Astrocyte (in vitro differentiated cells and primary cell): ENCODE results near the gene SPAG7. TPM values are rescaled to one million over a fixed set of nuclear protein-coding genes. Genes with fewer than 3 reads are reported as not detected.

Experiments
- DNase-seq: peaks from one replicate; pipeline ENCODE4 v3.0.0-alpha.2; 2010; ENCODE audit warnings: low read depth
- FAIRE-seq: peaks from 2 replicates; lab custom pipeline; 2011; peaks lifted over from hg19 to GRCh38; lab: Jason Lieb, UNC
- H2AFZ ChIP-seq: 2 replicates; pipeline ENCODE4 v1.6.0; 2012; ENCODE audit warnings: low read depth, low read length, inconsistent platforms
- H3K27ac ChIP-seq: 2 replicates; pipeline ENCODE4 v1.5.1; 2011; ENCODE audit warnings: low read depth, low read length, inconsistent platforms
- H3K27me3 ChIP-seq: 2 replicates; pipeline ENCODE4 v1.6.0; 2011; ENCODE audit warnings: low read length, inconsistent platforms; ENCODE audit not compliant: insufficient read depth
- H3K36me3 ChIP-seq: 2 replicates; pipeline ENCODE4 v1.5.1; 2011; ENCODE audit warnings: low read length, inconsistent platforms; ENCODE audit not compliant: insufficient read depth
- H3K4me1 ChIP-seq: 2 replicates; pipeline ENCODE4 v1.5.1; 2011; ENCODE audit warnings: low read length, inconsistent platforms; ENCODE audit not compliant: insufficient read depth
- H3K4me2 ChIP-seq: 2 replicates; pipeline ENCODE4 v1.6.0; 2012; ENCODE audit warnings: low read length, inconsistent platforms
- H3K4me3 ChIP-seq: 2 replicates; pipeline ENCODE4 v1.5.1; 2011; ENCODE audit warnings: low read depth, mild to moderate bottlenecking, low read length, inconsistent platforms; ENCODE audit not compliant: insufficient read depth
- H3K79me2 ChIP-seq: 2 replicates; pipeline ENCODE4 v1.6.0; 2012; ENCODE audit warnings: mild to moderate bottlenecking, low read length, inconsistent platforms; ENCODE audit not compliant: insufficient read depth
- H3K9ac ChIP-seq: 2 replicates; pipeline ENCODE4 v1.6.0; 2012; ENCODE audit warnings: mild to moderate bottlenecking, low read length, inconsistent platforms
- H3K9me3 ChIP-seq: 2 replicates; pipeline ENCODE4 v1.5.1; 2012; ENCODE audit warnings: low read depth, mild to moderate bottlenecking, low read length, inconsistent platforms; ENCODE audit not compliant: insufficient read depth
- H4K20me1 ChIP-seq: 2 replicates; pipeline ENCODE4 v1.6.0; 2012; ENCODE audit warnings: low read length, inconsistent platforms; ENCODE audit not compliant: insufficient read depth
- H3K27ac Mint-ChIP-seq: one replicate; pipeline ENCODE4 v1.8.0; 2021; ENCODE audit warnings: mild to moderate bottlenecking, mixed read lengths; ENCODE audit not compliant: unreplicated experiment
- H3K27me3 Mint-ChIP-seq: one replicate; pipeline ENCODE4 v1.8.0; 2021; ENCODE audit warnings: low read depth, mixed read lengths; ENCODE audit not compliant: unreplicated experiment
- H3K36me3 Mint-ChIP-seq: one replicate; pipeline ENCODE4 v1.8.0; 2021; ENCODE audit warnings: low read depth, mixed read lengths; ENCODE audit not compliant: unreplicated experiment
- H3K4me1 Mint-ChIP-seq: one replicate; pipeline ENCODE4 v1.8.0; 2021; ENCODE audit warnings: low read depth, mixed read lengths; ENCODE audit not compliant: unreplicated experiment
- H3K4me3 Mint-ChIP-seq: one replicate; pipeline ENCODE4 v1.8.0; 2021; ENCODE audit warnings: mild to moderate bottlenecking, moderate library complexity, mixed read lengths; ENCODE audit not compliant: unreplicated experiment
- H3K9me3 Mint-ChIP-seq: one replicate; pipeline ENCODE4 v1.8.0; 2021; ENCODE audit warnings: mild to moderate bottlenecking, mixed read lengths; ENCODE audit not compliant: unreplicated experiment
- CTCF ChIP-seq: IDR thresholded peaks from 2 replicates; pipeline ENCODE4 v1.5.1; 2011; ENCODE audit warnings: low read depth, mild to moderate bottlenecking, inconsistent platforms, low read length, moderate library complexity; ENCODE audit not compliant: insufficient read depth
- EZH2 ChIP-seq: IDR thresholded peaks from 2 replicates; pipeline ENCODE4 v1.6.1; 2012; ENCODE audit warnings: mild to moderate bottlenecking, low read length, inconsistent platforms; ENCODE audit not compliant: insufficient read depth
- total RNA-seq: library from RNA; stranded (reverse); gene quantifications from 2 replicates; pipeline ENCODE4 v1.2.1, GENCODE V29; 2021

Gene SPAG7
- total RNA-seq, 1 donor from 2014 or later = 60.9 TPM

GRCh38 chr17:4998732-4999429, 31.3 kb upstream of the SPAG7 start:
- H3K79me2 ChIP-seq = peaks cover 35% of the 10 kb centered on the region
- no peaks in the 10 kb centered on the region for H3K9me3 ChIP-seq
- peak overlapping the region; percentile 63 for H3K27ac Mint-ChIP-seq
- H3K4me3 Mint-ChIP-seq = peak overlapping the region; percentile 91
- H3K4me3 ChIP-seq = peak overlapping the region; percentile 69
- peaks cover 17% of the 10 kb centered on the region for H3K36me3 Mint-ChIP-seq
- H3K27me3 ChIP-seq = no peaks in the 10 kb centered on the region
- H3K9me3 Mint-ChIP-seq = peaks cover 2% of the 10 kb centered on the region
- peak overlapping the region; percentile 99 for H3K4me2 ChIP-seq
- peaks cover 16% of the 10 kb centered on the region for H3K36me3 ChIP-seq
- H3K4me1 ChIP-seq = peaks cover 24% of the 10 kb centered on the region
- peaks cover 50% of the 10 kb centered on the region for H4K20me1 ChIP-seq
- H3K9ac ChIP-seq = peak overlapping the region; percentile 85
- DNase-seq = no peak
- no peak for FAIRE-seq
- peaks cover 2% of the 10 kb centered on the region for H3K27me3 Mint-ChIP-seq
- no peak overlapping the region for H3K27ac ChIP-seq
- no peak for TF ChIP-seq EZH2
- no peak for TF ChIP-seq CTCF
- no peak overlapping the region for H2AFZ ChIP-seq
- peaks cover 6% of the 10 kb centered on the region for H3K4me1 Mint-ChIP-seq

- DNase-seq (peak; percentile 13), FAIRE-seq (no peak)
- peaks cover 24% of the 10 kb centered on the region for H3K4me1 ChIP-seq
- peaks cover 12% of the 10 kb centered on the region for H3K36me3 ChIP-seq
- Mint-ChIP-seq H3K9me3 (peaks cover 2% of the 10 kb centered on the region), H3K27ac (no peak overlapping the region), H3K4me1 (peaks cover 6% of the 10 kb centered on the region), H3K27me3 (peaks cover 2% of the 10 kb centered on the region), H3K4me3 (peak overlapping the region; percentile 91), H3K36me3 (peaks cover 13% of the 10 kb centered on the region)
- H3K4me3 ChIP-seq = peak overlapping the region; percentile 69
- H3K4me2 ChIP-seq = peak overlapping the region; percentile 99
- no peaks in the 10 kb centered on the region for H3K9me3 ChIP-seq
- H3K27ac ChIP-seq = peak overlapping the region; percentile 77
- H3K79me2 ChIP-seq = peaks cover 35% of the 10 kb centered on the region
- peaks cover 43% of the 10 kb centered on the region for H4K20me1 ChIP-seq
- H2AFZ ChIP-seq = peak overlapping the region; percentile 47
- peak overlapping the region; percentile 85 for H3K9ac ChIP-seq
- TF ChIP-seq EZH2 (no peak), CTCF (no peak)
- no peaks in the 10 kb centered on the region for H3K27me3 ChIP-seq
Measured at GRCh38 chr17:4998027-4998731, 30.6 kb upstream of the SPAG7 start.
